ENCODE data around the gene WNK4. TPM values are rescaled to one million over a fixed set of nuclear protein-coding genes. Genes with fewer than 3 reads are reported as not detected.

The WNK4 gene
- total and polyA plus RNA-seq, 10 of the 15 experiments (the other 5 are each of a cell fraction or from before 2014, with no cell fraction given), result 0.06 to 0.29 (median 0.13) TPM; not detected in 5

GRCh38 chr17:42744283-42744805 is 36.1 kb upstream of the WNK4 start (continued):
- TF ChIP-seq USF1 (IDR thresholded peaks at IDR 0.05; ENCODE audit: borderline replicate concordance, extremely low read length, insufficient read depth, low read depth, low read length) (peak; percentile 35), HDAC6 (IDR thresholded peaks at IDR 0.05; ENCODE audit: unreplicated experiment) (no peak), MXI1 (IDR thresholded peaks at IDR 0.05; ENCODE audit: low read depth, low read length) (peak; percentile 41; the same call in 1 of the 2 replicates), BHLHE40 (IDR thresholded peaks at IDR 0.05; ENCODE audit: borderline replicate concordance in 1 of 2, low read depth in 2 of 2, low read length in 1 of 2) (peak; percentile 97 to 98)

- 10% methylated on average over 33 of the region's 50 CpGs for WGBS (ENCODE audit: insufficient coverage, insufficient replicate concordance, low lambda C conversion rate, missing lambda C conversion rate)
- Histone ChIP-seq H3K4me1 (ENCODE audit: control insufficient read depth, insufficient read depth, low read length) (peaks cover 8% of the 10 kb centered on the region; the same call in 1 of the 2 replicates), H4K20me1 (ENCODE audit: control insufficient read depth, insufficient read depth) (no peaks in the 10 kb centered on the region), H3K4me3 (peak within 1 kb of the TSS; percentile 63), H3K36me3 (ENCODE audit: control insufficient read depth in 2 of 2, insufficient read depth in 2 of 2, low read length in 1 of 2) (no peaks in the 10 kb centered on the region), H2AFZ (ENCODE audit: control insufficient read depth, low read depth, low read length) (peak within 1 kb of the TSS; percentile 82), H3K27ac (ENCODE audit: control insufficient read depth, insufficient read depth) (peak within 1 kb of the TSS; percentile 60), H3K9ac (ENCODE audit: control insufficient read depth, insufficient read depth, low read length) (peak within 1 kb of the TSS; percentile 76), H3K4me2 (ENCODE audit: control insufficient read depth, insufficient read depth) (peak within 1 kb of the TSS; percentile 88), H3K27me3 (replicated peaks in 1 of 2; ENCODE audit: control insufficient read depth in 2 of 2, insufficient read depth in 2 of 2, low read length in 1 of 2) (no peaks in the 10 kb centered on the region), H3K9me3 (replicated peaks; ENCODE audit: control insufficient read depth, insufficient read depth, low read length) (no peaks in the 10 kb centered on the region), H3K79me2 (ENCODE audit: control insufficient read depth, insufficient read depth, low read length) (peaks cover 15% of the 10 kb centered on the region)
- intact Hi-C loops (cut with micrococcal nuclease; ENCODE audit: unreplicated experiment), result no loop called here
- in situ Hi-C loops (cut with MboI), result no loop called here
- ChIA-PET SMC1A (ENCODE audit: uncharacterized antibody, unreplicated experiment) (interaction anchor here (1.9 kb wide), 1 partner anchor 19 kb away, joined by 7 read pairs; no protein-coding TSS in a partner anchor), RAD21 (ENCODE audit: unreplicated experiment) (interaction anchor here (1.3 kb wide), 1 partner anchor 10 kb away, joined by 3 read pairs; no protein-coding TSS in a partner anchor), CTCF (interaction anchor here (3.0 kb wide), 1 partner anchor 19 kb away, joined by 13 read pairs; no protein-coding TSS in a partner anchor), POLR2A (no interaction called here)
- DNase-seq (ENCODE audit: low read depth, low spot score) (peak; percentile 70), FAIRE-seq (peak; percentile 90), ATAC-seq (peak; percentile 96)
- no TSS peak for BruUV-seq (replicated peaks)
- TF ChIP-seq ATF3 (IDR thresholded peaks at IDR 0.05; ENCODE audit: borderline replicate concordance, extremely low read depth, low read depth, low read length) (no peak), BHLHE40 (IDR thresholded peaks at IDR 0.05; ENCODE audit: borderline replicate concordance in 1 of 2, low read depth in 2 of 2, low read length in 1 of 2) (peak; percentile 80 to 91; a peak in 3 of 4 replicates), TCF3 (IDR thresholded peaks at IDR 0.05; ENCODE audit: borderline replicate concordance, insufficient read depth, low read depth, low read length) (no peak), TARDBP (IDR thresholded peaks at IDR 0.05; ENCODE audit: borderline replicate concordance) (no peak), RBBP5 (conservative IDR thresholded peaks at IDR 0.05) (no peak), ZBTB33 (IDR thresholded peaks at IDR 0.05) (no peak; the same call in 1 of the 2 replicates), ZBTB11 (CRISPR knock-in tag; IDR thresholded peaks at IDR 0.05) (no peak)
Measured at GRCh38 chr17:42744806-42745617, 35.4 kb upstream of the WNK4 start, which contains the start of gene EZH1. Gene EZH1 (minus strand): TSS chr17:42745040. CDS start chr17:42728941, 16,099 bp downstream.

Measured in GM12878 (cell line).